Ovary (tissue), 3 donors: Measurements from ENCODE around the gene CYP19A1.

Experiments
- CTCF ChIP-seq, 3 donors: fragments of 450-650 bp in 2 of 3; fragments of 200-600 bp in 1 of 3; IDR thresholded peaks; one replicate each; pipeline versions ENCODE4 v1.5.1 to v1.8.0; 2016 to 2022; ENCODE audit warnings: antibody characterized with exemption in 3 of 3, mild to moderate bottlenecking in 1 of 3
- EP300 ChIP-seq: sonication (generic); formaldehyde crosslinking; IDR thresholded peaks from one replicate; pipeline ENCODE4 v1.6.1; 2017; ENCODE audit warnings: antibody characterized with exemption
- POLR2A ChIP-seq: fragments of 450-650 bp; IDR thresholded peaks from one replicate; pipeline ENCODE4 v1.6.1; 2017; ENCODE audit warnings: antibody characterized with exemption, mild to moderate bottlenecking, moderate library complexity
- donor health status: DM: no; HTN: no; CAD: no.

- TF ChIP-seq POLR2A (no peak), CTCF (IDR thresholded peaks at IDR 0.05) (no peak), EP300 (no peak)
These were observed 3.3 kb downstream of the CYP19A1 start for GRCh38 chr15:51335087-51335486.
